Measurements from ENCODE around the gene SIM2.

GRCh38 chr21:36709868-36710728 lies 11.2 kb downstream of the SIM2 start:
- no peak for TF ChIP-seq CTCF (conservative IDR thresholded peaks at IDR 0.05; ENCODE audit: low read length)
- no peak for TF ChIP-seq EZH2phosphoT487 (IDR thresholded peaks at IDR 0.05; ENCODE audit: borderline replicate concordance, low read depth, low read length)

Measured in OCI-LY7 (cell line).